IPS-18a (cell line): Measurements from ENCODE around the gene C20orf144.

Experiments
- H3K27ac ChIP-seq: one replicate; pipeline ENCODE4 v1.5.1; 2013; ENCODE audit warnings: low read length
- H3K27me3 ChIP-seq: one replicate; pipeline ENCODE4 v1.6.1; 2013; ENCODE audit warnings: mild to moderate bottlenecking, low read length; ENCODE audit not compliant: control insufficient read depth, insufficient read depth
- H3K36me3 ChIP-seq: one replicate; pipeline ENCODE4 v1.6.1; 2013; ENCODE audit warnings: low read depth, low read length; ENCODE audit not compliant: control insufficient read depth
- H3K4me1 ChIP-seq: one replicate; pipeline ENCODE4 v1.6.1; 2013; ENCODE audit warnings: low read depth, low read length; ENCODE audit not compliant: control insufficient read depth
- H3K4me3 ChIP-seq: one replicate; pipeline ENCODE4 v1.5.1; 2013; ENCODE audit warnings: low read length
- H3K9ac ChIP-seq: one replicate; pipeline ENCODE4 v1.6.1; 2013; ENCODE audit warnings: mild to moderate bottlenecking, low read length, moderate library complexity
- H3K9me3 ChIP-seq: one replicate; pipeline ENCODE4 v1.6.1; 2013; ENCODE audit warnings: low read depth, low read length; ENCODE audit not compliant: control insufficient read depth

Gene C20orf144

GRCh38 chr20:33685328-33686099 lies 23.4 kb downstream of the C20orf144 start:
- Histone ChIP-seq H3K4me1 (peaks cover 13% of the 10 kb centered on the region), H3K4me3 (peak overlapping the region; percentile 70), H3K9me3 (no peaks in the 10 kb centered on the region), H3K36me3 (peaks cover 10% of the 10 kb centered on the region), H3K9ac (peak overlapping the region; percentile 82), H3K27me3 (no peaks in the 10 kb centered on the region), H3K27ac (no peak overlapping the region)

- Histone ChIP-seq H3K4me3 (peak within 1 kb of the TSS; percentile 70), H3K27ac (no peak within 1 kb of the TSS)
Observed at GRCh38 chr20:33686100-33686983, 24.2 kb downstream of the C20orf144 start, which contains the start of gene E2F1. E2F1 (minus strand) TSS chr20:33686385; CDS start chr20:33686264, 121 bp downstream.

GRCh38 chr20:33686984-33687366 lies 24.8 kb downstream of the C20orf144 start:
- no peaks in the 10 kb centered on the region for H3K9me3 ChIP-seq
- H3K4me3 ChIP-seq = peak overlapping the region; percentile 11
- H3K27ac ChIP-seq = no peak overlapping the region
- H3K4me1 ChIP-seq = peaks cover 13% of the 10 kb centered on the region
- H3K9ac ChIP-seq = no peak overlapping the region
- H3K27me3 ChIP-seq = no peaks in the 10 kb centered on the region
- peaks cover 7% of the 10 kb centered on the region for H3K36me3 ChIP-seq

More at GRCh38 chr20:33686100-33686983, 24.2 kb downstream of the C20orf144 start, which contains the start of gene E2F1:
- Histone ChIP-seq H3K9me3 (no peaks in the 10 kb centered on the region), H3K4me1 (peaks cover 13% of the 10 kb centered on the region), H3K9ac (peak within 1 kb of the TSS; percentile 82), H3K27me3 (no peaks in the 10 kb centered on the region), H3K36me3 (peaks cover 7% of the 10 kb centered on the region)

- Histone ChIP-seq H3K27me3 (no peaks in the 10 kb centered on the region), H3K9ac (no peak overlapping the region), H3K9me3 (no peaks in the 10 kb centered on the region), H3K4me1 (peaks cover 13% of the 10 kb centered on the region), H3K4me3 (no peak overlapping the region), H3K36me3 (peaks cover 7% of the 10 kb centered on the region), H3K27ac (no peak overlapping the region)
Observed at GRCh38 chr20:33687370-33687915, 25.3 kb downstream of the C20orf144 start.

GRCh38 chr20:33687993-33688937 lies 26.1 kb downstream of the C20orf144 start:
- Histone ChIP-seq H3K36me3 (peaks cover 7% of the 10 kb centered on the region), H3K9ac (no peak overlapping the region), H3K27ac (no peak overlapping the region), H3K4me3 (no peak overlapping the region), H3K4me1 (peaks cover 16% of the 10 kb centered on the region), H3K27me3 (no peaks in the 10 kb centered on the region), H3K9me3 (no peaks in the 10 kb centered on the region)

GRCh38 chr20:33688938-33689424 lies 26.9 kb downstream of the C20orf144 start:
- no peak overlapping the region for H3K27ac ChIP-seq
- H3K4me3 ChIP-seq = no peak overlapping the region
- H3K9me3 ChIP-seq = no peaks in the 10 kb centered on the region
- no peaks in the 10 kb centered on the region for H3K27me3 ChIP-seq
- no peak overlapping the region for H3K9ac ChIP-seq
- peaks cover 21% of the 10 kb centered on the region for H3K4me1 ChIP-seq
- peaks cover 4% of the 10 kb centered on the region for H3K36me3 ChIP-seq

- Histone ChIP-seq H3K4me1 (peaks cover 24% of the 10 kb centered on the region), H3K4me3 (no peak overlapping the region), H3K27ac (no peak overlapping the region), H3K36me3 (no peaks in the 10 kb centered on the region), H3K9me3 (no peaks in the 10 kb centered on the region), H3K9ac (no peak overlapping the region), H3K27me3 (no peaks in the 10 kb centered on the region)
Observed at GRCh38 chr20:33689493-33689892, 27.4 kb downstream of the C20orf144 start.

- no peak overlapping the region for H3K9ac ChIP-seq
- H3K27me3 ChIP-seq = no peaks in the 10 kb centered on the region
- peaks cover 21% of the 10 kb centered on the region for H3K4me1 ChIP-seq
- no peak overlapping the region for H3K4me3 ChIP-seq
- H3K36me3 ChIP-seq = no peaks in the 10 kb centered on the region
- no peaks in the 10 kb centered on the region for H3K9me3 ChIP-seq
- H3K27ac ChIP-seq = no peak overlapping the region
Observed at GRCh38 chr20:33689973-33690372, 27.8 kb downstream of the C20orf144 start.

- no peaks in the 10 kb centered on the region for H3K36me3 ChIP-seq
- H3K4me1 ChIP-seq = peaks cover 15% of the 10 kb centered on the region
- no peak overlapping the region for H3K4me3 ChIP-seq
- no peak overlapping the region for H3K9ac ChIP-seq
- H3K9me3 ChIP-seq = no peaks in the 10 kb centered on the region
- H3K27ac ChIP-seq = no peak overlapping the region
- no peaks in the 10 kb centered on the region for H3K27me3 ChIP-seq
Observed at GRCh38 chr20:33693289-33693688, 31.2 kb downstream of the C20orf144 start.

- no peaks in the 10 kb centered on the region for H3K27me3 ChIP-seq
- no peaks in the 10 kb centered on the region for H3K36me3 ChIP-seq
- no peak overlapping the region for H3K27ac ChIP-seq
- H3K9ac ChIP-seq = no peak overlapping the region
- H3K4me3 ChIP-seq = no peak overlapping the region
- H3K4me1 ChIP-seq = peaks cover 15% of the 10 kb centered on the region
- no peaks in the 10 kb centered on the region for H3K9me3 ChIP-seq
Observed at GRCh38 chr20:33693741-33694638, 31.9 kb downstream of the C20orf144 start.
